NCI-H526 (cell line): ENCODE data around the gene PDZD2.

ENCODE experiments used
- DNase-seq, 2 experiments: peaks; one replicate each; lab custom pipeline; 2025; lab: John Stamatoyannopoulos, UW

PDZD2 gene

GRCh38 chr5:31867219-31867618 lies 228.3 kb downstream of the PDZD2 start:
- DNase-seq: no peak

DNA sequence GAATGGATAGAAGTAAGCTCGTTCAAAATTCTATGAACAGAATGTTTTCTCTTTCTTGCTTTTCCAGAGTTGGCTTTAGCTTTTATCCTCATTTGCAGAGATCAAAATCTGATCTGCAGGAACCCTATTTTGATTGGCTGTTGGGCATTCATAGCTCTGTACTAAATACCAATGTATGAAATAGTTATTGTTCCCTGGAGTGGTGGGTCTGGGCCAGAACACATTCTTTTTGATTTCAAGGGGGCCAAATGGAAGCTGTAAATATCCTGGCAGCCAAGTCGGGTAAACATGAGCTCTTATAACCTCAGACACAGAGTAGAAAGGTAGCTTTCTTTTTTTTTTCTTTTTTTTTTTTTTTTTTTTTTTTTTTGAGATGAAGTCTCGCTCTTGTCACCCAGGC lies 241.5 kb downstream of the PDZD2 start:
- no peak for DNase-seq

GRCh38 chr5:31884896-31885295 lies 246.0 kb downstream of the PDZD2 start:
- no peak for DNase-seq

DNA sequence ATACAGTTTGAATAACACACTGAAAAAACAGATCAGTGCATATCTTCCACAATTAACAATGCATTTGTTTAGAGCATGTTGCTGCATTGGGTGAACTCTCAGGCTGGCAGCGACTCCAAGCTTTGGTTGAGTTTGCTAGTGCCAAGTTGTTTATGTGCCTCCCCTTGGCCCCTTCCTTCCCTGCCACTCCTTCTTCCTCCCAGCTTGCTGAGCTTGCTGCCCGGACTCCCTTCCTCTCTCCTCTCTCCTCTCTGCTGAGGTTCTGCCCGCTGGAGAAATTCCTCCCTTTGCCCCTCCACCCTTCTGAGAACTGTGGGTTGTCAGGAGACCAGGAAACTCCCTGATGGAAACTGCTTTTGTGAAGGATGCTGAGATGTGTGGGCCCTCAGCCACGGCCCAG lies 247.3 kb downstream of the PDZD2 start:
- no peak for DNase-seq

- DNase-seq: no peak
Observed at GRCh38 chr5:31887556-31887955, 248.6 kb downstream of the PDZD2 start.

GRCh38 chr5:31888564-31888963 lies 249.6 kb downstream of the PDZD2 start:
- no peak for DNase-seq

DNA sequence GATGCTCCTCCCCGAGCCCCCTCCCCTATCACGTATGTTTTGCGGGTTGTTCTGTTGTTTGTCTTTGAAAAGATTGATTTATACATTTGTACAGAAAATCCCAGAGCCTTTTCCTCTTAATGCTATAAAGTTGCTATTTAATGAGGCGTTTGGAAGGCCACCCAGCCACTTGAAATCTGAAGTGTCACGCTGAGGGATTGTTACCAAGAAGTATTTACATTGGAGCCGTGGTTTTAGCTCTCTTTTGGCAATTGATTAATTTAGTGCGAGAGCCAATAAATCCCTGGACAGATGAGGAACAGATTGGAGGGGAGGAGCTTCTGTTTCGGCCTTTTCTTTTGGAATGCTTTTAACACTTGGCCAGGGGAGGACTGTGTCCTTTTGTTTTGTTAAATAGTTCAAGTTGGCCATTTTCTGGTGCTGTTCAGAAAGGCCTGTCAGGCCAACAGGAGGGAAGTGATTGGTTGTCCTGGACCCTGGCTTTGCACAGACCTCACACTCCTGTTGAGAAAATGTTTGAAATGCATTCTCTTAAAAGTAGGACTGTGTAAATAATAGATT lies 250.2 kb downstream of the PDZD2 start:
- DNase-seq: no peak

GRCh38 chr5:31890046-31890445 lies 251.1 kb downstream of the PDZD2 start:
- DNase-seq: no peak

- DNase-seq: no peak
Observed at GRCh38 chr5:31894141-31894540, 255.2 kb downstream of the PDZD2 start.

DNA sequence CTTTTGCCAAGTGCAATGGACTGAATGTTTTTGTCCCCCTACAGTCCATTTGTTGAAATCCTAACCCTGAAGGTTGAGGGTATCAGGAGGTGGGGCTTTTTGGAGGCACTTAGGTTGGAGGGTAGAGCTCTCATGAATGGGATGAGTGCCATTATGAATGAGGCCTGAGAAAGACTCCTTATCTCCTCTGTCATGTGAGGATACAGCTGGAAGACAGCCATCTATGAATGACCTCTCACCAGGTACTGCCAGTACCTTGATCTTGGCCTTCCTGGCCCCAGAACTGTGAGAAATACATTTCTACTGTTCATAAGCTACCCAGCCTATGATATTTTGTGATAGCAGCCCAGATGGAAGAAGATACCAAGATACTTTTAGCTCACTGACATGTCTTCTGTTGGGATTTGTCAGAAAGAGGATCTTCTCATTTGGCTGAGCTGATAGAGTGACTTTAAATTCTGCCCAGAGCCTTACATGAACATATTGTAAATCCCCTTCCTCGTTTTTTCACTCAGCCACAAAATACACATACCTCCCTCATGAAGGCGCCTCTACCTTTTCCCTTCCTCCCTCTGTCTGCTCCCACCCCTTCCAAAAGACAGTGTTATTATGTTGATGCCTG lies 256.4 kb downstream of the PDZD2 start:
- no peak for DNase-seq

DNA sequence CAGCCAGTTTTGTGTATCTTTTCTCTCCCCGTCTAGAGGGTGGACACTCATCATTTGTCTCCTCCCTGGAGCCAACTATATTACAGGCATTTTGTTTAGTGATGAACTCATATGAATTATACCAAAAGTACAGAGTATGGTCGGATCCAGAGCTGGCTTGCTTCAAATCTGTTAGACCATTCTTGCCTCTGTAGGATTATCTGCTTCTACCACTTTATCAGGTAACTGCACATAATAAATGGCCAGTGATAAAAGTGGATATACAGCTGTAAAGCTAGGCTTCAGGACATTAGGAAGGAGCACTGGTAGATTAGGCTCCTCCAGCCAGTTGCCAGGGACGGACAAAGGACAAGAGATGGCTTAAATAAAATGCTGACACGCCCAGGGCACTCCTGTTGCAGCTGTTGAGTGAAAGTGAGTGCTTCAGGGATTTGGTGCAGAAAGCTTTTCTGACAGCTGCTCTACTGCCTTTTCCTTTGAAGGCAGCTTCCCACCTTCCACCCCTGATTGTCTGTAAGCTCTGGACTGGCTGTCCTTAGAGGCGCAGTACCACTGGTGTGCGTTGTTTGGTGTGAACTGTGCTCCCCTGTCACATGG lies 259.2 kb downstream of the PDZD2 start:
- no peak for DNase-seq

DNA sequence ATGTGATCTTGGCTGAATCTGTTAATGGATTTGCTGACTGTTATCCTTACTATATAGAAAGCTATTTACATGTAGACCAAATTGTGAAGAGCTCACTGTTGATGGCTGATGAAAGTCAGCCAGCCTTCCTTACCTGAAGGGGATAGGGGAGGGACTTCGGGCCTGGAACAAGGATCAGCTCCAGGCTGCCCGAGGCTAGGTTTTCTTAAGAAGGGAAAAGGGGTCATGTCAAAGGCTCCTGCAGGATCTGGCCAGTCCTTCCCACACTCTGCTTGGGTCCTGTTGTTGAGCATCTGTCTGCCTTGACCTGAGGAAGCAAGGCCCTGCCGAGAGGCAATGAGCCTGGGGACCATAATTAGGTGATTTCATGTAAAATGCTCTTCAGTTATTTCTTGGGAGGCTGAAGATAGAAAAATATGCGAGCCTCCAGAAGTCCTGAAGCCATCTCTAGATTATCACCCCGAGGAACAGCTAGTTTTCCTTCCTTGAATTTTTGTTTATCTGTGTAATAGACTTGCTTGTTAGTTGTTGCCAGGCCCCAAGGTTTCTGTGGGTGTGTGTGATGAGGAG lies 261.4 kb downstream of the PDZD2 start:
- DNase-seq: no peak

GRCh38 chr5:31901807-31902530 lies 263.0 kb downstream of the PDZD2 start:
- DNase-seq: no peak

DNA sequence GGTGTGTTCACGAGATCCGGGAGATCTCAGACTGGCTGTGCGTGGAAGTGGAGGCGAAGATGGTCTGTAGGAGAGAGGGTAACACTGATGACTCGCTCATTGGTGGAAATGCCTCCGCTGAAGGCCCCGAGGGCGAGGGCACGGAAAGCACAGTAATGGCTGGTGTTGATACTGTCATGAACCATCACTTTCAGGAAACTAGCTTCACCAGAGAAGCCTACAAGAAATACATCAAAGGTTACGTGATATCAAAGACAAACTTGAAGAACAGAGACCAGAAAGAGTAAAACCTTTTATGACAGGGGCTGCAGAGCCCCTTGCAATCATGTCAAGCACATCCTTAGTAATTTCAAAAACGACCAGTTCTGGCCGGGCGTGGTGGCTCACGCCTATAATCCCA lies 269.5 kb downstream of the PDZD2 start:
- no peak for DNase-seq

- no peak for DNase-seq
Observed at GRCh38 chr5:31909073-31909472, 270.1 kb downstream of the PDZD2 start.

GRCh38 chr5:31911291-31912265 lies 272.6 kb downstream of the PDZD2 start:
- no peak for DNase-seq

DNA sequence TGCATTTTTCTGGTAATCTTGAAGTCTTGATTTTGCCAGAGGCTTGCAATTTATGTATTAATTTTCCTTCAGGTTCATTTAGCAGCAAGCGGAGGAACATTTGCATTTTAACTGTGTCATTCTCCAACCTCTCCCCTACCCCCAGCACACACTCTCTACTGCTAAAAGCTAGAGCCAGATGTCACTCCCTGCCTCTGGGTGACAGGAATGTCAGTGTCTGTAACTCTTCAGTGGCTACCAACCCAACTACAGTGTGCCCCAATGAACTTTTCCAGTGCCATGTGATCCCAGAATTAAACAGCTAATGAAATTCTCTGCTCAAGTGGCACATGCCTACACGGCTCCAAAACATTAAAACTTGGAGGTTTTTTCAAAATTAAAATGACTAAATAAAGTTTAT lies 274.9 kb downstream of the PDZD2 start:
- peak in 1 of 2 experiments; percentile 32 for DNase-seq

GRCh38 chr5:31916327-31916726 lies 277.4 kb downstream of the PDZD2 start:
- DNase-seq: no peak

- DNase-seq: no peak
Observed at GRCh38 chr5:31918739-31919138, 279.8 kb downstream of the PDZD2 start.

GRCh38 chr5:31921852-31922305 lies 282.9 kb downstream of the PDZD2 start:
- DNase-seq: no peak

DNA sequence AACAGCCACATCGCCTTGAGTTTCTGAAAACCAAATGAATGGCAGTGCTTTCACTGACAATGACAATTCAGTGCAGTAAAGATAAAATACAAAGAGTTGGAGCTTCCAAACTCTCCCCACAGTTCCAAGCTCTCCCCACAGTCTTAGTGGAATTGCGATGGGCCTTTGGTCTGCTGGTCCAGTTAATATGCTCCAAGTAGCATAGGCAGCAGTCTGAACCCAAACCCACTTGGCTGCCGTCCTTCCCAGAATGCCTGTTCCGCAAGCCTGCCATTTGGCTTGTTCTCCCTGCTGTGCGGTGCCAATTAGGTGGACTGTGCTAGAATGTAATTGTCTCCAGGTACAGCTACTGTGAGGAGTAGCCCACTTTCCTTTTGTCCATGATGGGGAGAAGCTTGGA lies 285.1 kb downstream of the PDZD2 start:
- no peak for DNase-seq

- no peak for DNase-seq
Observed at GRCh38 chr5:31931874-31932273, 292.9 kb downstream of the PDZD2 start.
